Calu3 (cell line): Measurements from ENCODE around the gene PSME3. TPM values are rescaled to one million over a fixed set of nuclear protein-coding genes. Genes with fewer than 3 reads are reported as not detected.

Source experiments
- BruUV-seq: library from RNA; stranded (reverse); fragments of 400-500 nt; replicated peaks from 2 replicates; lab custom pipeline; 2021; lab: Mats Ljungman, UMichigan
- CTCF ChIA-PET: fragments of 300-600 bp; sonication (Branson Sonifier 250); formaldehyde crosslinking; loops from one replicate; lab custom pipeline; 2022; ENCODE audit warnings: antibody characterized with exemption; lab: Charles Lee
- DNase-seq: peaks from one replicate; pipeline ENCODE4 v3.0.0; 2022
- H3K27ac Mint-ChIP-seq: one replicate; pipeline ENCODE4 v1.8.0; 2022; ENCODE audit warnings: mixed read lengths; ENCODE audit not compliant: unreplicated experiment
- H3K27me3 Mint-ChIP-seq: one replicate; pipeline ENCODE4 v1.8.0; 2022; ENCODE audit warnings: mixed read lengths; ENCODE audit not compliant: unreplicated experiment
- H3K36me3 Mint-ChIP-seq: one replicate; pipeline ENCODE4 v1.8.0; 2022; ENCODE audit warnings: mild to moderate bottlenecking, moderate library complexity, mixed read lengths; ENCODE audit not compliant: insufficient read depth, unreplicated experiment
- H3K4me1 Mint-ChIP-seq: one replicate; pipeline ENCODE4 v1.8.0; 2022; ENCODE audit warnings: mild to moderate bottlenecking, low read depth, mixed read lengths; ENCODE audit not compliant: unreplicated experiment
- H3K4me3 Mint-ChIP-seq: one replicate; pipeline ENCODE4 v1.8.0; 2022; ENCODE audit warnings: mild to moderate bottlenecking, low read depth, moderate library complexity, mixed read lengths; ENCODE audit not compliant: unreplicated experiment
- H3K9me3 Mint-ChIP-seq: one replicate; pipeline ENCODE4 v1.8.0; 2022; ENCODE audit warnings: low read depth, mixed read lengths; ENCODE audit not compliant: unreplicated experiment
- CTCF ChIP-seq: fragments of 200-600 bp; IDR thresholded peaks from one replicate; pipeline ENCODE4 v1.8.0; 2022; ENCODE audit warnings: antibody characterized with exemption; ENCODE audit not compliant: unreplicated experiment
- intact Hi-C: fragments of 100-400 bp; cut with micrococcal nuclease; formaldehyde crosslinking; loops from one replicate; pipeline ENCODE4 v1.10.0; 2022; ENCODE audit not compliant: unreplicated experiment
- total RNA-seq: library from RNA; stranded (reverse); gene quantifications from 2 replicates; pipeline ENCODE4 v1.2.3, GENCODE V29; 2022

The PSME3 gene
- total RNA-seq, 1 experiment from 2014 or later = 238 TPM

- DNase-seq = no peak
- no peaks in the 10 kb centered on the region for H3K27me3 Mint-ChIP-seq
These were observed 23.9 kb upstream of the PSME3 start for GRCh38 chr17:42809250-42809649.

GRCh38 chr17:42814633-42815399 is 18.4 kb upstream of the PSME3 start:
- Mint-ChIP-seq H3K9me3 (no peaks in the 10 kb centered on the region), H3K4me3 (no peak overlapping the region), H3K4me1 (no peaks in the 10 kb centered on the region), H3K36me3 (peaks cover 59% of the 10 kb centered on the region), H3K27ac (no peak overlapping the region), H3K27me3 (no peaks in the 10 kb centered on the region)
- no peak for TF ChIP-seq CTCF
- no peak for DNase-seq
- intact Hi-C loops = no loop called here
- CTCF ChIA-PET = interaction anchor here (0.7 kb wide), 1 partner anchor 96 kb away, joined by 4 read pairs; no protein-coding TSS in a partner anchor
- BruUV-seq = no TSS peak

More at GRCh38 chr17:42809250-42809649, 23.9 kb upstream of the PSME3 start:
- CTCF ChIA-PET = interaction anchor here (0.5 kb wide), 1 partner anchor 340 kb away, joined by 4 read pairs; no protein-coding TSS in a partner anchor
- Mint-ChIP-seq H3K4me1 (no peaks in the 10 kb centered on the region), H3K4me3 (no peak overlapping the region), H3K27ac (no peak overlapping the region), H3K36me3 (peaks cover 24% of the 10 kb centered on the region), H3K9me3 (no peaks in the 10 kb centered on the region)
- no TSS peak for BruUV-seq
- intact Hi-C loops = no loop called here
- no peak for TF ChIP-seq CTCF

- Mint-ChIP-seq H3K4me1 (peaks cover 6% of the 10 kb centered on the region), H3K36me3 (peaks cover 73% of the 10 kb centered on the region), H3K27me3 (no peaks in the 10 kb centered on the region), H3K9me3 (no peaks in the 10 kb centered on the region), H3K27ac (no peak overlapping the region), H3K4me3 (no peak overlapping the region)
- DNase-seq = no peak
- no peak for TF ChIP-seq CTCF
- BruUV-seq = no TSS peak
- intact Hi-C loops = no loop called here
- CTCF ChIA-PET = no interaction called here
These were observed 15.3 kb upstream of the PSME3 start for GRCh38 chr17:42817866-42818265.

GRCh38 chr17:42818379-42818778 is 14.8 kb upstream of the PSME3 start:
- H3K27ac Mint-ChIP-seq = no peak overlapping the region
- CTCF ChIA-PET = interaction anchor here (0.6 kb wide), 1 partner anchor 240 kb away, joined by 4 read pairs; no protein-coding TSS in a partner anchor
- intact Hi-C loops = no loop called here
- H3K4me1 Mint-ChIP-seq = peaks cover 6% of the 10 kb centered on the region
- no TSS peak for BruUV-seq
- no peak overlapping the region for H3K4me3 Mint-ChIP-seq
- no peak for TF ChIP-seq CTCF
- no peak for DNase-seq
- no peaks in the 10 kb centered on the region for H3K9me3 Mint-ChIP-seq
- H3K36me3 Mint-ChIP-seq = peaks cover 73% of the 10 kb centered on the region
- H3K27me3 Mint-ChIP-seq = no peaks in the 10 kb centered on the region
